CD4-positive, alpha-beta T cell treated with Interleukin-17A for 4 hours (primary cell): ENCODE data around the gene STRN4.
A peak's percentile ranks its signal among the peaks of the same experiment; 100 is the strongest.

Source experiments
- DNase-seq: peaks from one replicate; pipeline ENCODE4 v3.0.0-alpha.2; 2020; ENCODE audit warnings: mixed read lengths

STRN4 gene

DNA sequence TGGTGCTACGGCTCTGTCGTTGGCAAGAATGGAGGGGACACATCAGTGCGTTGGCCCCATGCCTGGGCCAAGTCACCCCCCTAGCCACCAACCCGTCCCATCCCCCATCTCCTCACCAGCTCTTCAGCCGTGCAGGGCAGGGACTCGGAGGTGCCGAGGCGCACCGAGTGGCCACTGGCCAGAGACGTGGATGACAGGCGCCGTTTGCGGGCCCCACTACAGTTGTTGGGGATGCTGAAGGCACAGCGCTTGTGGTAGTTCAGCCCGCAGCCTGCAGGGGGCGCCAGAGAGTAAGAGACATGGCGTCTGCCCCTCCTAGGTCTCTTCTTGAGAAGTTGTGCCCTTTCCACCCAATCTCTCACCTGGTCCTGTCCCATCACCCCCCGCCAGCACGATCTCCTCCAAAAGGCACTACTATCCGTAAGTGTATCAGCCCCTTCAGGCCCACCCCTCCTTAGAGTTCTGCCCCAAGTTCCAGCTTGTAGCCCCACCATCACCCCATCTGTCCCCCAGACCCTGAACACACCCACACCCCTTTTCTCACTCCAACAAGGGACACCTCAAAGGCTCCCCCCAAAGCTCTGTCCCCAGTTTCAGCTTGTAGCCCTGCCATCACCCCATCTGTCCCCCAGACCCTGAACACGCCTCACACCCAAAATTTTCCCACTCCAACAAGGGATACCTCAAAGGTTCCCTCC is 41.7 kb downstream of the STRN4 start:
- peak; percentile 90 for DNase-seq

GRCh38 chr19:46700704-46701103 is 45.5 kb downstream of the STRN4 start:
- DNase-seq, result no peak

DNA sequence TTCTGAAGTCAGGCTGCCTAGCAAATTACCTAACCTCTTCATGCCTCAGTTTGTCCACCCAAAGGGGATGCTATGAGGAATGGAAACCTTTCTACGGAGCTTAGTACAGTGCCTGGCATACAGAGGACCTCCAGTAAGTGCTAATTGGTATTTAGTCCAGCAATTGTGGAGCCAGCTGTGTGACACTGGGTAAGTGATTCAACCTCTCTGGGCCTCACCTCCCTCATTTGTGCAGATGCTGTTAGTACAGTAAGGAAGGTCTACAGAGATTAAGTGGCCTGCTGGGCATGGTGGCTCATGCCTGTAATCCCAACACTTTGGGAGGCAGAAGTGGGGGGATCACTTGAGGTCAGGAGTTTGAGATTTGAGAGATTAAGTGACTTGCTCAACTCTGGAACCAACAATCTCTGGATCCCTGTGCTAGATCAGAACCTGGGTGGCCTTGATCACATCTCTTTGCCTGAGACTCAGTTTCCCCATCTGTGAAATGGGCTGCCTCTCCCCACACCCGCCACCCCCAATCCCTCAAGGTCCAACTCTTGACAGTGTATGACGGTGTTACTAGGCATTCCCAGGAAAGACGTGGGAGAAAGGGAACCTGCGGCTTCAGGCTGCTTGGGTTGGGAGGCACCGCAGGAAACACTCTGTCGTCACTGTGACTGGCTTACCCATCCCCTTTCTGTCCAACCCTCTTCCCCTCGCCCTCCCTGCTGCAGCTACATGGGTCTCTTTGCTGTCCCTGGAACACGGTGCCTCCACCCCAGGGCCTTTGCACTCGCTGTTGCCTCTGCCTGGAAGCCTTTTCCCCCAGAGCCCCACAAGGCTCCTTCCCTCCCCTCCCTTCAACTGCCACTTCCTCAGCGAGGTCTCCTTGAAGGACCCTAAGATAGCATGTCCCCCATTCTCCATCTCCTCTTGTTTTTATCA is 47.6 kb downstream of the STRN4 start:
- no peak for DNase-seq

DNA sequence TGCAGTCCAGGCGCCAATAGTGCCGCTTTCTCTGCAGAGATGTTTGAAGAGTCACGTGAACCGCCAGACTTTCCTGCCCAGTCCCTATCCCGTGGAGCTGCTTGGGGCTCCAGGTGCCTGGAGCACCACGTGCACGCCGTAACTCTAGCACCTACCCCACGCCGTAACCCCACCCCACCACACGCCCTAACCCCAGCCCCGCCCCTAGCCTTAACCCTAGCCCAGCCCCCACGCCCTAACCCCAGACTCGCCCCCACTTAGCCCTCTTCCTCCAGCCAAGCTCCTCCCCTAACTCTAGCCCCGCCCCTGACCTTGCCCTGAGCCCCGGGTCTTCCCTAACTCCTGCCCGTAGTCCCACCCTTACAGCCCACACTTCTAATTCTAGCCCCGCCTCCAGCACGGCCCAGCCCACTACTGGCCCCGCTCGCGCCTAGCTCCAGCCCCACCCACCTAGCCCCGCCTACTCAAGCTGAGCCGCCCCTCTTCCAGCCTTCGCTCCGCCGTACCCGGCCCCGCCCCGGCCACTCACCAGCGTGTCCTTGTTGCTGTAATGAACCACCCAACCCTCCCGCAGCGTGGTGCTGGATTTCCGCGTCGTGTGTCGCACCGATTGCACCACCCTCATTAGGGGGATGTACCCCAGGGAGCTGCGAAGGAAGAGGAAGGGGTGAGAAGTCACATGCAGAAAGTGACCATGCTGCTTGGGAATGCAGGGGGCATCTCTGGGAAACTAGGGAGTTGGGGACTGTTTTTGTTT is 48.9 kb downstream of the STRN4 start:
- no peak for DNase-seq

DNA sequence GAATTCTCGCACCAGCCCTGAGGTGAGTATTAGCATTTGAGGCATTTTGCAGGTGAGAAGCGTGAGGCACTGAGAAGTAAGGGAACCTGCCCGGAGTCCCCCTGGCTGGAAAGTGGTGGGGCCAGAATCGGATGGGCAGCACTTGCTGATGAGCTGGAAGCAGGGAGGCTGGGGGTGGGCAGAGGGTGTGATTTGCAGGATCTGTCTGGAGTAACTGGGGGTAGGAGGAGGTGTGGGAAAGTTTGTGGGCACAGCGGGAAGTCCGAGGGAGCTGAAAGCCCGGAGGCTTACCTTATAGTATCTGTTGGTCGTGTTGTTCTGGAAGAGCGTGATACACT is 49.4 kb downstream of the STRN4 start:
- DNase-seq, result no peak

DNA sequence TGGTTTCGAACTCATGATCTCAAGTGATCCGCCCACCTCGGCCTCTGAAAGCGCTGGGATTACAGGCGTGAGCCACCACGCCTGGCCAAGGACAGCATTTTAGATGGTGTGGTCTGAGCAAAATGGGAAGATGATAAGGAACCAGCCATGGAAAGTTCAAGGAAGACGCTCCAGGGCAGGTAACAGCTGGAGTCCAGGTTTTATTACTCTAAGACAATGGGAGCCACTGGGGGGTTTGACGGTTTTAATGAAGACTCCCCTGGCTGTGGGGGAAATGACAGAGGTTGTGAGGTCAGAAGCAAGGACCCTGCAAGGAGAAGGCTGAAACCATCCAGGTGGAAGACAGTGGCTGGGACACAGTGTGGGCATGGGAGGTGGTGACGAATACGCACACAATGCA is 50.2 kb downstream of the STRN4 start:
- DNase-seq, result no peak

- DNase-seq, result no peak
These were observed 52.5 kb downstream of the STRN4 start for GRCh38 chr19:46693760-46694159.

- DNase-seq, result no peak
These were observed 53.1 kb downstream of the STRN4 start for GRCh38 chr19:46692918-46693722.

- no peak for DNase-seq
These were observed 54.3 kb downstream of the STRN4 start for GRCh38 chr19:46691948-46692347.

DNA sequence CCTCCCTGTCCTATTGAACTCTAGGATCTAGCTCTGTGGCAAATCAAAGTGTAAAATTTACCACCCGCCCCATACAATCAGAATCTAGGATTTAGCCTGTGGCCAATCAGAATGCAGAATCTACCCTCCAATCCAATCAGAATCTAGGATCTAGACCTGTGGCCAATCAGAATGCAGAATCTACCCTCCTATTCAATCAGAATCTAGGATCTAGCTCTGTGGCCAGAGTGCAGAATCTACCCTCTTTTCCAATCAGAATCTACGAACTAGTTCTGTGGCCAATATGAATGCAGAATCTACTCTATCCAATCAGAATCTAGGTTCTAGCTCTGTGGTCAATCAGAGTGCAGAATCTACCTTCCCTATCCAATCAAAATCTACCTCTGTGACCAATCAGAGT is 55.1 kb downstream of the STRN4 start:
- DNase-seq, result no peak

DNA sequence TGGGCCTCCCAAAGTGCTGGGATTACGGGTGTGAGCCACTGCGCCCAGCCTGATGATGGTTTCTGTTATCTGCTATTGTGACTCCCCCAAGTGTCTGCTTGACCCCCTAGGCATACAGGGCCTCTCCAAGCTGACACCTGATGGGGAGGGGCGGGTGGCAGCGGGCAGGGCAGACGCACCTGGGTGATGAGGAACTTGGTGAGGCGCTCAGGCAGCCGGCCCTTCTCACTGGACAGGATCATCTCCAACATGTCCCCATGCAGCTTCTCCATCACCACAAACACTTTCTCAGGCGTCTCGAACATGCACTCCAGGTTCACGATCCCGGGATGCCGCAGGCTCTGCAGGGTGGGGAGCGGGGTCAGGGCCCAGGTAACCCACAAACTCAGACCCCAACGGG is 56.9 kb downstream of the STRN4 start:
- no peak for DNase-seq

DNA sequence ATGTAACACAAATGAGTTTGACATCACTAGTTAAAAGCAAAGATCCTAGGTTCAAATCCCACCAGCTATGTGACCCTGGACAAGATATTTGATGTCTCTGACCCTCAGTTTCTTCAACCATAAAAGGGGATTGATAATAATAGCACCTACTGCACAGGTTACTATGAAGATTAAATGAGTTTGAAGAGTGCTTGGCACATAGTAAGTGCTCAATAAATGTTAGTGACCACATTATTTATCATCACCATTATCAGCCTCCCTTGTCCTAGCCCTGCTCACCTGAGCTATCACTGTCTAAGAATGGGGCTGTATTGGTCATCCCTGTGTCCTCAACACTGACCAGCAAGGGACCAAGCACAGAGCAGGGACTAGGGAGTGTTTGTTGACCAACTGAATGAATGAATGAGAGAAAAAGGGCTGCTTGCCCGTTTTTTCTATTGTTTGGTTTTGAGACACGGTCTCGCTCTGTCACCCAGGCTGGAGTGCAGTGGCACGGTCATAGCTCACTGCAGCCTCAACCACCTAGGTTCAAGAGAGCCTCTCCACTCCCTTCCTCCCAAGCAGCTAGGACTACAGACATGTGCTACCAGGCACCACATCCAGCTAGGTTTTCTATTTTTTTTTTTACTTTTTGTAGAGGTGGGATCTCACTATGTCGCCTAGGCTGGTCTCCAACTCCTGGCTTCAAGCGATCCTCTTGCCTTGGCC is 58.7 kb downstream of the STRN4 start:
- DNase-seq, result no peak

GRCh38 chr19:46685189-46685588 is 61.1 kb downstream of the STRN4 start:
- no peak for DNase-seq

- peak; percentile 60 for DNase-seq
These were observed 68.0 kb downstream of the STRN4 start for GRCh38 chr19:46678110-46678732.

GRCh38 chr19:46674416-46675178 is 71.7 kb downstream of the STRN4 start:
- DNase-seq, result no peak

DNA sequence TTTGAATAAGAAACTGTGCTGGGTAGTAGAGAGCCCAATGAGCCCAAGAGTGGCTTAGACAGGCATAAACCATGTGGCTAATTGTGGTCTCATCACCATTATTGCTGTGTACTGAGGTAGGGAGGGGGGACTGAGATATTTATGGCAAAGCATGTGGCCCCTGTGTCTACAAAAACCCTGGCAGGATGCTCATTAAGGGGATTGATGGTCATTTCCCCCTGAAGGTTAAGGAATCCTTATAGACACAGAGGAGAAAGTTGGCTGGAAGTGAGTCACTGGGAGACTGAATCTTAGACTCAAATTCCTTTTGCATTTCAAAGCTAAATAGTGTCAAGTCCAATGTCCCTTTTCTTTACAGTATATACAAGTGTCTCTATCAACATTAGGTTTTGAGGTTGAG is 75.4 kb downstream of the STRN4 start:
- DNase-seq, result no peak
